Panc1 (cell line): Measurements from ENCODE around the gene MS4A10. TPM values are rescaled to one million over a fixed set of nuclear protein-coding genes. Genes with fewer than 3 reads are reported as not detected.

Experiments
- ATAC-seq: fragments of 200-7000 bp; cut with Tn5 transposase; 2 replicates; pipeline ENCODE4 v1.9.1; 2020; ENCODE audit warnings: mild to moderate bottlenecking, moderate library complexity
- BruUV-seq: library from RNA; stranded (reverse); fragments of 400-500 nt; replicated peaks from 2 replicates; lab custom pipeline; 2021; lab: Mats Ljungman, UMichigan
- CTCF ChIA-PET: fragments of 300-600 bp; sonication (Branson Sonifier 250); formaldehyde crosslinking; loops from one replicate; lab custom pipeline; 2022; ENCODE audit warnings: antibody characterized with exemption; lab: Charles Lee
- POLR2A ChIA-PET: fragments of 300-600 bp; sonication (Branson Sonifier 250); formaldehyde crosslinking; loops from one replicate; lab custom pipeline; 2022; ENCODE audit warnings: antibody characterized with exemption; lab: Charles Lee
- DNase-seq: peaks from one replicate; pipeline ENCODE4 v3.0.0-alpha.2; 2010; ENCODE audit warnings: low read depth, low spot score
- H3K27ac ChIP-seq: 2 replicates; pipeline ENCODE4 v1.5.1; 2011; ENCODE audit warnings: mild to moderate bottlenecking, low read length, inconsistent platforms
- H3K27me3 ChIP-seq: fragments of 200-500 bp; sonication (Bioruptor generic); 2 replicates; pipeline ENCODE4 v1.6.0; 2014; ENCODE audit warnings: low read length, inconsistent platforms; ENCODE audit not compliant: control insufficient read depth, insufficient read depth
- H3K36me3 ChIP-seq: fragments of 200-500 bp; sonication (Bioruptor generic); 2 replicates; pipeline ENCODE4 v1.5.1; 2014; ENCODE audit warnings: inconsistent platforms, mild to moderate bottlenecking, low read length, moderate library complexity; ENCODE audit not compliant: control insufficient read depth, insufficient read depth
- H3K4me1 ChIP-seq: 2 replicates; pipeline ENCODE4 v1.5.1; 2011; ENCODE audit warnings: inconsistent platforms, mild to moderate bottlenecking, low read length, moderate library complexity; ENCODE audit not compliant: control insufficient read depth, insufficient read depth
- H3K4me3 ChIP-seq, 2 experiments: 2 replicates each; pipeline ENCODE4 v1.5.1; 2011 to 2012; ENCODE audit warnings: low read depth in 2 of 2, low read length in 2 of 2, mild to moderate bottlenecking in 2 of 2, inconsistent platforms in 1 of 2, moderate library complexity in 1 of 2
- H3K9me3 ChIP-seq: fragments of 200-500 bp; sonication (Bioruptor generic); 2 replicates; pipeline ENCODE4 v1.5.1; 2014; ENCODE audit warnings: low read depth, mild to moderate bottlenecking, inconsistent platforms, low read length, moderate library complexity; ENCODE audit not compliant: control insufficient read depth, insufficient read depth
- POLR2AphosphoS5 ChIP-seq: IDR thresholded peaks from 2 replicates; pipeline ENCODE4 v1.6.1; 2012; ENCODE audit warnings: mild to moderate bottlenecking, low read depth, low read length, moderate library complexity
- SIN3A ChIP-seq: IDR thresholded peaks from 2 replicates; pipeline ENCODE4 v1.6.1; 2012; ENCODE audit warnings: low read depth, mild to moderate bottlenecking, low read length, moderate library complexity, borderline replicate concordance; ENCODE audit not compliant: insufficient read depth
- TCF7L2 ChIP-seq: IDR thresholded peaks from 2 replicates; pipeline ENCODE4 v1.6.1; 2011; ENCODE audit warnings: mild to moderate bottlenecking, low read depth, low read length, inconsistent platforms
- in situ Hi-C: cut with HindIII; loops from 2 replicates; pipeline ENCODE4 v1.10.0; 2016; ENCODE audit warnings: low sequenced_read_pairs, low pct_unique_long_range_greater_than_20kb
- intact Hi-C: fragments of 100-400 bp; cut with micrococcal nuclease; formaldehyde crosslinking; loops from one replicate; pipeline ENCODE4 v1.10.0; 2022; ENCODE audit not compliant: unreplicated experiment
- total RNA-seq: library from RNA; stranded (reverse); gene quantifications from one replicate; pipeline ENCODE4 v1.2.1, GENCODE V29; 2021; ENCODE audit not compliant: unreplicated experiment
- TF ChIP-seq, protein P1 (sequence below): fragments of 450-650 bp; IDR thresholded peaks from 2 replicates; pipeline ENCODE4 v1.5.1; 2017; ENCODE audit warnings: mild to moderate bottlenecking
- TF ChIP-seq, protein P2 (sequence below), 2 experiments: IDR thresholded peaks; 2 replicates each; pipeline ENCODE4 v1.6.1; 2011 to 2012; ENCODE audit warnings: low read depth in 2 of 2, control low read depth in 1 of 2, low read length in 1 of 2, mild to moderate bottlenecking in 1 of 2, moderate library complexity in 1 of 2; ENCODE audit not compliant: insufficient read depth in 1 of 2

The MS4A10 gene
- total RNA-seq, 1 experiment from 2014 or later, result not detected

DNA sequence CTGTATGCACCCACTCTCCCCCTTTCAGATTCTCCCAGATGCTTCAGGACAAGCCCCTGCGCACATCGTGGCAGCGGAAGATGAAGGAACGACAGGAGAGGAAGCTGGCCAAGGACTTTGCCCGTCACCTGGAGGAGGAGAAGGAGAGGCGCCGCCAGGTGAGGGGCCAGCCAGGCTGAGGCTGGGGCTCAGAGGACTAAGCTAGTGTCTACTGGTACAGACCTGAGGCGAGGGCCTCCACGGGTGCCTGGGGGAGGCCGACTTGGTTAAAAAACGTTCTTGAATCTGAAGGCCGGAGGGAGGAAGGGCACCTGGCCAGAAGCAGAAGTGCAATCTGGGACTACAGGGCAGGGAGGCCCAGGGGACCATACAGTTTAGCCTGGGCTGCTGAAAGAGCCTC is 62.8 kb downstream of the MS4A10 start:
- Histone ChIP-seq H3K9me3 (no peaks in the 10 kb centered on the region), H3K36me3 (peaks cover 4% of the 10 kb centered on the region), H3K4me1 (peaks cover 20% of the 10 kb centered on the region), H3K27ac (no peak overlapping the region), H3K27me3 (no peaks in the 10 kb centered on the region), H3K4me3 (no peak overlapping the region)
- TF ChIP-seq TCF7L2 (no peak), POLR2AphosphoS5 (no peak), SIN3A (no peak)
- TF ChIP-seq, protein P1, sequence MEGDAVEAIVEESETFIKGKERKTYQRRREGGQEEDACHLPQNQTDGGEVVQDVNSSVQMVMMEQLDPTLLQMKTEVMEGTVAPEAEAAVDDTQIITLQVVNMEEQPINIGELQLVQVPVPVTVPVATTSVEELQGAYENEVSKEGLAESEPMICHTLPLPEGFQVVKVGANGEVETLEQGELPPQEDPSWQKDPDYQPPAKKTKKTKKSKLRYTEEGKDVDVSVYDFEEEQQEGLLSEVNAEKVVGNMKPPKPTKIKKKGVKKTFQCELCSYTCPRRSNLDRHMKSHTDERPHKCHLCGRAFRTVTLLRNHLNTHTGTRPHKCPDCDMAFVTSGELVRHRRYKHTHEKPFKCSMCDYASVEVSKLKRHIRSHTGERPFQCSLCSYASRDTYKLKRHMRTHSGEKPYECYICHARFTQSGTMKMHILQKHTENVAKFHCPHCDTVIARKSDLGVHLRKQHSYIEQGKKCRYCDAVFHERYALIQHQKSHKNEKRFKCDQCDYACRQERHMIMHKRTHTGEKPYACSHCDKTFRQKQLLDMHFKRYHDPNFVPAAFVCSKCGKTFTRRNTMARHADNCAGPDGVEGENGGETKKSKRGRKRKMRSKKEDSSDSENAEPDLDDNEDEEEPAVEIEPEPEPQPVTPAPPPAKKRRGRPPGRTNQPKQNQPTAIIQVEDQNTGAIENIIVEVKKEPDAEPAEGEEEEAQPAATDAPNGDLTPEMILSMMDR, result no peak
- TF ChIP-seq, protein P2, sequence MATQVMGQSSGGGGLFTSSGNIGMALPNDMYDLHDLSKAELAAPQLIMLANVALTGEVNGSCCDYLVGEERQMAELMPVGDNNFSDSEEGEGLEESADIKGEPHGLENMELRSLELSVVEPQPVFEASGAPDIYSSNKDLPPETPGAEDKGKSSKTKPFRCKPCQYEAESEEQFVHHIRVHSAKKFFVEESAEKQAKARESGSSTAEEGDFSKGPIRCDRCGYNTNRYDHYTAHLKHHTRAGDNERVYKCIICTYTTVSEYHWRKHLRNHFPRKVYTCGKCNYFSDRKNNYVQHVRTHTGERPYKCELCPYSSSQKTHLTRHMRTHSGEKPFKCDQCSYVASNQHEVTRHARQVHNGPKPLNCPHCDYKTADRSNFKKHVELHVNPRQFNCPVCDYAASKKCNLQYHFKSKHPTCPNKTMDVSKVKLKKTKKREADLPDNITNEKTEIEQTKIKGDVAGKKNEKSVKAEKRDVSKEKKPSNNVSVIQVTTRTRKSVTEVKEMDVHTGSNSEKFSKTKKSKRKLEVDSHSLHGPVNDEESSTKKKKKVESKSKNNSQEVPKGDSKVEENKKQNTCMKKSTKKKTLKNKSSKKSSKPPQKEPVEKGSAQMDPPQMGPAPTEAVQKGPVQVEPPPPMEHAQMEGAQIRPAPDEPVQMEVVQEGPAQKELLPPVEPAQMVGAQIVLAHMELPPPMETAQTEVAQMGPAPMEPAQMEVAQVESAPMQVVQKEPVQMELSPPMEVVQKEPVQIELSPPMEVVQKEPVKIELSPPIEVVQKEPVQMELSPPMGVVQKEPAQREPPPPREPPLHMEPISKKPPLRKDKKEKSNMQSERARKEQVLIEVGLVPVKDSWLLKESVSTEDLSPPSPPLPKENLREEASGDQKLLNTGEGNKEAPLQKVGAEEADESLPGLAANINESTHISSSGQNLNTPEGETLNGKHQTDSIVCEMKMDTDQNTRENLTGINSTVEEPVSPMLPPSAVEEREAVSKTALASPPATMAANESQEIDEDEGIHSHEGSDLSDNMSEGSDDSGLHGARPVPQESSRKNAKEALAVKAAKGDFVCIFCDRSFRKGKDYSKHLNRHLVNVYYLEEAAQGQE (IDR thresholded peaks at IDR 0.05; ENCODE audit: insufficient read depth in 1 of 2, low read depth in 2 of 2, low read length in 1 of 2), result no peak
- BruUV-seq, result no TSS peak
- intact Hi-C loops (no loop called here), in situ Hi-C loops (no loop called here)
- DNase-seq, result no peak
- no peak for ATAC-seq
- CTCF ChIA-PET, result no interaction called here
- POLR2A ChIA-PET, result no interaction called here

DNA sequence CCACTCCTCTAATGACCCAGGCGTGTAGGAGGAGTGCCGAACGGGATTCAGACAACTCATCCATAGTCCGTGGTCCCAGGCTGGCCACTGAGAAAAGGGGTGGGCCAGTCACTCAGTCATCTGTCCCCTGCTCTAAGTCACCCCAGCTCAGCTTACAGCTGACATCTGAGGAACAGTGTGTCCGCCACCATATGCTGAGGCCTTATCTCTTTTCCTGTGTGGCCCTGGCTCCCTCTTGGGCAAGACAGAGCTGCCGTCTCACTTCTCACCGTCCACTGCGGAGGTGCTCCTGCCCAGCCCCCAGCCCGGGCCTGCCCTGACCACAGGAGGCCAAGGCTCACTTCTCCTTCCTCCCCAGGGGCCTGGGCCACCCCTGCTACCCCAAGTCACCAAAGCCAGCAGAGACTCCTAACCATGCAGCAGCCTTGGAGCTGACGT is 63.6 kb downstream of the MS4A10 start:
- H3K4me3 ChIP-seq, result no peak overlapping the region
- H3K27ac ChIP-seq, result no peak overlapping the region
- ATAC-seq (no peak), DNase-seq (no peak)
- TF ChIP-seq SIN3A (no peak), TCF7L2 (no peak), POLR2AphosphoS5 (no peak)
- TF ChIP-seq, protein P1, result no peak
- TF ChIP-seq, protein P2 (IDR thresholded peaks at IDR 0.05; ENCODE audit: insufficient read depth in 1 of 2, low read depth in 2 of 2, low read length in 1 of 2), result no peak
- BruUV-seq, result no TSS peak
- ChIA-PET CTCF (no interaction called here), POLR2A (no interaction called here)
- no peaks in the 10 kb centered on the region for H3K27me3 ChIP-seq
- H3K4me1 ChIP-seq, result peaks cover 15% of the 10 kb centered on the region
- peaks cover 4% of the 10 kb centered on the region for H3K36me3 ChIP-seq
- in situ Hi-C loops (no loop called here), intact Hi-C loops (no loop called here)
- no peaks in the 10 kb centered on the region for H3K9me3 ChIP-seq
